Neutrophil (primary cell): ENCODE data around the gene UHRF1.

Experiments used
- H3K27ac ChIP-seq: fragments of 200-600 bp; sonication (generic); 2 replicates; pipeline ENCODE4 v1.5.1; 2016; ENCODE audit warnings: mild to moderate bottlenecking, moderate library complexity
- H3K27me3 ChIP-seq: fragments of 200-600 bp; sonication (generic); 2 replicates; pipeline ENCODE4 v1.6.0; 2016; ENCODE audit warnings: mild to moderate bottlenecking
- H3K36me3 ChIP-seq: fragments of 200-600 bp; sonication (generic); 2 replicates; pipeline ENCODE4 v1.5.1; 2017
- H3K4me1 ChIP-seq, 2 experiments: fragments of 200-600 bp in 1 of 2; sonication (generic) in 1 of 2; 1 replicate in 1 of 2; 2 replicates in 1 of 2; pipeline versions ENCODE4 v1.5.1 to v1.6.1; 2013 to 2016; ENCODE audit warnings: low read depth in 1 of 2, low read length in 1 of 2, mild to moderate bottlenecking in 1 of 2, moderate library complexity in 1 of 2; ENCODE audit not compliant: control insufficient read depth in 1 of 2, insufficient read depth in 1 of 2
- H3K4me3 ChIP-seq, 2 experiments: fragments of 200-600 bp in 1 of 2; sonication (generic) in 1 of 2; 1 replicate in 1 of 2; 2 replicates in 1 of 2; pipeline ENCODE4 v1.5.1; 2013 to 2016; ENCODE audit warnings: low read depth in 1 of 2, low read length in 1 of 2, mild to moderate bottlenecking in 1 of 2, moderate library complexity in 1 of 2
- H3K9me3 ChIP-seq: fragments of 200-600 bp; sonication (generic); 2 replicates; pipeline ENCODE4 v1.5.1; 2016
- TF ChIP-seq, protein P1 (sequence below): fragments of 200-600 bp; sonication (generic); IDR thresholded peaks from 2 replicates; pipeline ENCODE4 v1.5.1; 2016; ENCODE audit warnings: antibody characterized with exemption

Gene UHRF1

DNA sequence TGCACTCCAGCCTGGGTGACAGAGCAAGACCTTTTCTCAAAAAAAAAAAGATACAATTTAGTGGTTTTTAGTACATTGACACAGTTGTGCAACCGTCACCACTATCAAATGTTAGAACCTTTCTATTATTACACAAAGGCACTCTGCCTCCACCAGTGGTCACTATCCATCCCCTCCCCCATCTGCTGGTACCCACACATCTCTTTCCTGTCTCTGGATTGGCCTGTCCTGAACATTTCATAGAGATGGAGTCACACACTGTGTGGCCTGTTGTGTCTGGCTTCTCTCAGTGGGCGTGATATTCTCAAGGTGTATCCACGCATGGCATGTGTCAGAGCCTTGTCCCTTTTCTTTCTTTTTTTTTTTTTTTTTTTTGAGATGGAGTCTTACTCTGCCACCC is 70.8 kb downstream of the UHRF1 start:
- Histone ChIP-seq H3K4me3 (no peak overlapping the region), H3K9me3 (no peaks in the 10 kb centered on the region), H3K4me1 (peaks cover 51 to 61% of the 10 kb centered on the region in 2 experiments), H3K27me3 (no peaks in the 10 kb centered on the region), H3K36me3 (peaks cover 25% of the 10 kb centered on the region), H3K27ac (peak overlapping the region; percentile 97)
- TF ChIP-seq, protein P1, sequence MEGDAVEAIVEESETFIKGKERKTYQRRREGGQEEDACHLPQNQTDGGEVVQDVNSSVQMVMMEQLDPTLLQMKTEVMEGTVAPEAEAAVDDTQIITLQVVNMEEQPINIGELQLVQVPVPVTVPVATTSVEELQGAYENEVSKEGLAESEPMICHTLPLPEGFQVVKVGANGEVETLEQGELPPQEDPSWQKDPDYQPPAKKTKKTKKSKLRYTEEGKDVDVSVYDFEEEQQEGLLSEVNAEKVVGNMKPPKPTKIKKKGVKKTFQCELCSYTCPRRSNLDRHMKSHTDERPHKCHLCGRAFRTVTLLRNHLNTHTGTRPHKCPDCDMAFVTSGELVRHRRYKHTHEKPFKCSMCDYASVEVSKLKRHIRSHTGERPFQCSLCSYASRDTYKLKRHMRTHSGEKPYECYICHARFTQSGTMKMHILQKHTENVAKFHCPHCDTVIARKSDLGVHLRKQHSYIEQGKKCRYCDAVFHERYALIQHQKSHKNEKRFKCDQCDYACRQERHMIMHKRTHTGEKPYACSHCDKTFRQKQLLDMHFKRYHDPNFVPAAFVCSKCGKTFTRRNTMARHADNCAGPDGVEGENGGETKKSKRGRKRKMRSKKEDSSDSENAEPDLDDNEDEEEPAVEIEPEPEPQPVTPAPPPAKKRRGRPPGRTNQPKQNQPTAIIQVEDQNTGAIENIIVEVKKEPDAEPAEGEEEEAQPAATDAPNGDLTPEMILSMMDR: no peak

DNA sequence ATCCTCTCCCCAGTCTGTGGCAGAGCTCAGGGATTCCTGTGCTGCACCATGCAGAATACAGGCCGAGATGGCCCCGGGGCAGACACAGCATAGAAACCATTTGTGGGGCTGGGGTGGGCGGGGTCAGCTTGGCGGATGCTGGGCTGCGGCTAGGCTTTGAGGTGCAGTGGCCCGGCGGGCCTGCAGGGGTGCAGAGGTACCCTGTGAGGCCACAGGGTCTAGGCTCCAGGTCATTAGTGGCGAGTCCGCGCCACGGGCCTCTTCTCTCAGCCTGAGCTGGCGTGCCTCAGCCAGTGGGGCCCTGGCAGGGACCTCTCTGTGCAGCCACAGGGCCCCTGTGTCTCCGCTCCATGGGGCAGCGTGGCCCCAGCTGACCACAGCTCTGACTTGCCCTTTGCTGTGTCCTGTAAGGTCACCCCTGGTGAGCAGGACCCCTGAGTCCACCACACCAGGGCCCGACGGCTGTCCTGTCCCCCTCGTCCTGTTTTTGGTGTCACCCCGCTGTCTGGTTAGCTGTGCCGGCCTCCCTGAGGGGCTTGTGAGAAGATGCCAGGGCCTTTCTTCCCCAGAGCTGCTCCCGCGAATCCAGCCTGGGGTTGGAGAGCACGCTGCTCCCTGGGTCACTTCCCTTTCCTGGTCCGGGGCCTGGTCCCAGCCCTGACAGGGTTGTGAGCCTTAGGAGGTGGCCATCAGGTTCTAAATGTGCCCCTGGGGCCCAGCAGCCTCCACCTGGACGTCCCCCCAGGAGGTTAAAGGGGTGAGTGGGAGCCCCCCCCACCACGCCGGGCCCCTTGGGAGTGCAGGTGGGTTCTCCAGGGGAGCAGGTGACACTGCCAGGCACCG is 71.8 kb downstream of the UHRF1 start:
- H3K36me3 ChIP-seq: peaks cover 28% of the 10 kb centered on the region

DNA sequence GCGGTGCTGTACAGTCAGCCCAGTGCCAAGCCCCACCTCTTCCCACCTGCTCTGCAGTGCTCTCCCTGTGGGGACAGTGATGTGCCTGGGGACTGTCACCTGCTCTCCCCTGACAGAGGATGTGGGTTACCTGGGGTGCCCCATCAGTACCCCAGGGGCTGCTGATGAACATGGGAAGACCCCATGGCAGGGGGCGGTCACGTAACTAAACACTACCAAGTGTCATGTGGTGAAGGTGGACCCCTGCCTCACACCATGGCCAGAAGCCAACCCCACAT is 72.3 kb downstream of the UHRF1 start:
- TF ChIP-seq, protein P1: no peak
- Histone ChIP-seq H3K9me3 (no peaks in the 10 kb centered on the region), H3K4me1 (peaks cover 35 to 46% of the 10 kb centered on the region in 2 experiments), H3K27me3 (no peaks in the 10 kb centered on the region), H3K27ac (peak overlapping the region; percentile 44), H3K36me3 (peaks cover 34% of the 10 kb centered on the region), H3K4me3 (no peak overlapping the region)

More for the DNA sequence above, 71.8 kb downstream of the UHRF1 start:
- Histone ChIP-seq H3K27ac (peak overlapping the region; percentile 44), H3K4me3 (no peak overlapping the region), H3K4me1 (peaks cover 41 to 52% of the 10 kb centered on the region in 2 experiments), H3K27me3 (no peaks in the 10 kb centered on the region), H3K9me3 (no peaks in the 10 kb centered on the region)
- TF ChIP-seq, protein P1: no peak

DNA sequence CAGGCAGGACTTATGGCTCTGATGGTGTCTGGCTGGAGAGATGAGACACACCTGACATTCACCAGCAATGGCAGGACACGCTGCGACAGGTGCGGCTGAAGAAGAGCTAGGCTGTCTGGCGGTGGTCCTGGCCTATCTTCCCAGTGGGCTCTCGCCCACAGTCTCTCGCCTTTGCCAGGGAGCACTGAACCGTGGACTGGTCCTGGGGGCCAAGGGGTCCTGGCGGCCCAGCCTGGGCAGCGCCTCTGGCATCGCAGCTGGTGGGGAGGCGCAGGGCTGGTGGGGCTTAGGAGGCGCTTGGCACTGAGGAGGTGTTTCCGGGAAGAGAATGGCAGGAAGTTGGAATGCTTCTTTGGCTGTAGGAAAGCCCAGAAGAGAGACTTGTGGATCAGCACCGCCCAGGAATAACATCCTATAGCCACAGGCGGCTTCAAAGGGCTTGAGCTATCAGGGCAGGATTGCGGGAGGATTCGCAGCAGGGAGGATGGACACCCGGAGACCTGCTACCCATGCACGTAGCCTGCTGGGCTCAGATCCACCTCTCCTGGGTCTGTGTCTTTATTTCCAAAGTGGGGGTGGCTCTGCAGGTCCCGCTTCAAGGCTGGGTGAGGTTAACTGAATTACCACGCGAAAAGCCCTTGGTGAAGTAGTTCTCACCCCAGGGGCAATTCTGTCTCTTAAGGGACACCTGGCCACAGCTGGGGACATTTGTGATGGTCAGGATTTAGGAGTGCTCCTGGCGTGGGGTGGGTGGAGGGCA is 74.2 kb downstream of the UHRF1 start:
- Histone ChIP-seq H3K9me3 (no peaks in the 10 kb centered on the region), H3K36me3 (peaks cover 24% of the 10 kb centered on the region), H3K4me3 (no peak overlapping the region), H3K27me3 (no peaks in the 10 kb centered on the region), H3K27ac (no peak overlapping the region), H3K4me1 (peaks cover 17 to 28% of the 10 kb centered on the region in 2 experiments)
- TF ChIP-seq, protein P1: no peak

DNA sequence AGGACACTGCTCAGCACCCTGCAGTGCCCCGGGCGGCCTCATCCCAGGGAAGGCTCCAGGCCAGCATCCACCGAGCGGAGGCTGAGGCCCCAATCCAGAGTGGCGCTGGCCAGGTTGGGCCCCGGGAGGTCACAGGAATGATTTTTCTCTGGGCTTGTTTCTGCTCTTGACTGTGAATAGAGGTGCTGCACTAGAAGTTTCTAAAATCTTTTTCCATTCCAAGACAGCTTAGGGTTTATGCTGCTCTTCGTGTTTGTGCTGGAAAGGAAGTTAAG is 74.7 kb downstream of the UHRF1 start:
- H3K27ac ChIP-seq: no peak overlapping the region
- TF ChIP-seq, protein P1: no peak
- peaks cover 24% of the 10 kb centered on the region for H3K36me3 ChIP-seq
- H3K27me3 ChIP-seq: no peaks in the 10 kb centered on the region
- H3K4me3 ChIP-seq: no peak overlapping the region
- H3K4me1 ChIP-seq: peaks cover 12 to 23% of the 10 kb centered on the region in 2 experiments
- no peaks in the 10 kb centered on the region for H3K9me3 ChIP-seq
